Right renal pelvis (tissue), 4 donors: ENCODE data around the gene TPM2. TPM values are rescaled to one million over a fixed set of nuclear protein-coding genes. Genes with fewer than 3 reads are reported as not detected.
"Not testable (repeated sequence)": the region's sequence is repeated elsewhere in the genome, so short reads cannot be mapped to it uniquely, and the experiment has no call there.

Source experiments
- DNase-seq, 4 donors: peaks; one replicate each; pipeline ENCODE4 v3.0.0-alpha.2; 2013; ENCODE audit warnings: low read depth in 4 of 4, low spot score in 3 of 4, missing footprints in 1 of 4
- polyA plus RNA-seq, 4 donors: library from polyadenylated mRNA; unstranded; fragments of 120-200 nt; gene quantifications; one replicate each; pipeline ENCODE4 v1.2.1, GENCODE V29; 2013; ENCODE audit not compliant: insufficient read length in 4 of 4

Gene TPM2
- polyA plus RNA-seq, 4 donors = 128 to 170 (median 161) TPM

DNA sequence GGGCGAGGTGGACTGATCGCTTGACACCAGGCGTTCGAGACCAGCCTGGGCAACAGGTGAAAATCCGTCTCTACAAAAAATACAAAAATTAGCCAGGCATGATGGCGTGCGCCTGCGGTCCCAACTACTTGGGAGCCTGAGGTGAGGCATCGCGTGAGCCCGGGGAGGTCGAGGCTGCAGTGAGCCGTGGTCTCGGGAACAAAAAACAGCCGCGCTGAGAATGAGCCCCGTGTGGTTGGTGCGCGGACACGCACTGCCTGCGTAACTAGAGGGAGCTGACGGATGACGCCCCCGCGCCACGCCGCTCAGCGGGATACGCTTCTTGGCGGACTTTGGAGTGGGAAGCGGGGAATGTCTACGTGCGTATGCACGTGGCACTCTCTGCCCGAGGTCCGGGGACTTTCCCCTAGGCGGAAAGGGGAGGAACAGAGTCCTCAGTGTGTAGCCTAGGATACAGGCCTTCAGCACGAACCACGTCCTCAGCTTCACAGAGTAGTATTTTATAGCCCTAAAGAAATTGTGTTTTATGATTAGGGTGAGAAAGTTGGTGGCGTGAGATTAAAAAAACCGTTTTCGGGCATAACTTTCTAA lies 32.1 kb downstream of the TPM2 start, which contains the start of gene RMRP:
Gene RMRP, minus strand, starts transcription at position 474 of the 591 bp plus-strand sequence.
- peak; percentile 93 to 97 (median 95) for DNase-seq

- no peak for DNase-seq
These were observed 32.7 kb downstream of the TPM2 start for GRCh38 chr9:35656831-35657545.

DNA sequence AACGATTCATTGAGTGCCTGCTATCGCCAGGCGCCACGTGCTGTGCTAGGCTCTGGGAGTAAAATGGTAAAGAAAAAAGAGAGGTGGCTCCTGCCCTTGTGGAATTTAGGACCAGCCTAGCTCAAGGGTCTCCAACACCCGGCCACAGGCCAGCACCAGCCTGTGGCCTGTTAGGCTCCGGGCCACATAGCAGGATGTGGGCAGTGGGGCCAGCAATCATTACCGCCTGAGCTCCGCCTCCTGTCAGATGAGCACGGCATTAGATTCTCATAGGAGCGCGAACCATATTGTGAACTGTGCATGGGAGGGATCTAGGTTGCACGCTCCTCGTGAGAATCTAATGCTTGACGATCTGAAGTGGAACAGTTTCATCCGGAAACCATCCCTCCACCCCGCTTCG lies 33.4 kb downstream of the TPM2 start:
- DNase-seq = no peak

DNA sequence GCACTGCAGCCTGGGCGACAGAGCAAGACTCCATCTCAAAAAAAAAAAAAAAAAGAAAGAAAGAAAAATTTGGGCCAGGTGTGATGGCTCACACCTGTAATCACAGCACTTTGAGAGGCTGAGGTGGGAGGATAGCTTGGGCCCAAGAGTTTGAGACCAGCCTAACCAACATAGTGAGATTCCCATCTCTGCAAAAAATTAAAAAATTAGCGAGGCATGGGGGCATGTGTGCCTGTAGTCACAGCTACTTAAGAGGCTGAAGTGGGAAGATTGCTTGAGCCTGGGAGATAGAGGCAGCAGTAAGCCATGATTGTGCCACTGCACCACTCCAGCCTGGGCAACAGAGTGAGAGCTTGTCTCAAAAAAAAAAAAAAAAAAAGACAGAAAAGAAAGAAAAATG lies 36.1 kb downstream of the TPM2 start:
- DNase-seq = no peak

DNA sequence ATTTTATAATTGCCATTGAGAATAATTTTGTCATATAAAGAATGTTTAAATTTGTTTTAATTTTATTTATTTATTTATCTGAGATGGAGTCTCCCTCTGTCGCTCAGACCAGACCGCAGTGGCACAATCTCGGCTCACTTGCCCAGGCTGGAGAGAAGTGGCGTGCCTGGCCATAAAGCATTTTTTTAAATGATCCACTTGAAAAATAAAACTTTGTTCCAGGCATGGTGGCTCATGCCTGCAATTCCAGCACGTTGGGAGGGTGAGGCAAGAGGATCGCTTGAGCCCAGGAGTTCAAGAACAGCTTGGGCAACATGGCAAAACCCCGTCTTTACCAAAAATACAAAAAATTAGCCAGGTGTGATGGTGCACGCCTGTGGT lies 36.9 kb downstream of the TPM2 start:
- no peak for DNase-seq

DNA sequence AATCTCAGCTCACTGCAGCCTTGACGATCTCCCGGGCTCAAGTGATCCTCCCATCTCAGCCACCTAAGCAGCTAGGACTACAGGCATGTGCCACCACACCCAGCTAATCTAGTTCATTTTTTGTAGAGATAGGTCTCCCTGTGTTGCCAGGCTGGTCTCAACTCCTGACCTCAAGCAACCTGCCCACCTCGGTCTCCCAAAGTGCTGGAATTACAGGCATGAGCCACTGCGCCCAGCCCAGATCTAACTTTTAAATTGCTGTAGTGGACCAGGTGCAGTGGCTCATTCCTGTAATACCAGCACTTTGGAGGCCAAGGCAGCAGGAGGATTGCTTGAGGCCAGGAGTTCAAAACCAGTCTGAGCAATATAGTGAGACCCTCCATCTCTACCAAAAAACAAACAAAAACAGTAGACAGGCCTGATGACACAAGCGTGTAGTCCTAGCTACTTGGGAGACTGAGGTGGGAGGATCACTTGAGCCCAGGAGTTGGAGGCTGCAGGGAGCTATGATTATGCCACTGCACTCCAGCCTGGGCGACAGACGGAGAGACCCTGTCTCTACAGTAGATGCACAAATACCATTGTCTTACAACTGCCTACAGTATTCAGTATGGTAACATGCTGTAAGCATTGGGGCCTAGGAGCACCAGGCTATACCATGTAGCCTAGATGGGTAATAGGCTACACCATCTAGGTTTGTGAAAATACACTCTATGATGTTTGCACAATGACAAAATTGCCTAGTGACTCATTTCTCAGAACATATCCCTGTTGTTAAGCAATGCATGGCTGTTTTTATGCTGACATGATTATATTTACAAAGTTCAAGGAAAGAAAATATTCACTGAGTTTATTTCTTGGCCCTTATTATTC lies 37.5 kb downstream of the TPM2 start:
- DNase-seq = no peak

DNA sequence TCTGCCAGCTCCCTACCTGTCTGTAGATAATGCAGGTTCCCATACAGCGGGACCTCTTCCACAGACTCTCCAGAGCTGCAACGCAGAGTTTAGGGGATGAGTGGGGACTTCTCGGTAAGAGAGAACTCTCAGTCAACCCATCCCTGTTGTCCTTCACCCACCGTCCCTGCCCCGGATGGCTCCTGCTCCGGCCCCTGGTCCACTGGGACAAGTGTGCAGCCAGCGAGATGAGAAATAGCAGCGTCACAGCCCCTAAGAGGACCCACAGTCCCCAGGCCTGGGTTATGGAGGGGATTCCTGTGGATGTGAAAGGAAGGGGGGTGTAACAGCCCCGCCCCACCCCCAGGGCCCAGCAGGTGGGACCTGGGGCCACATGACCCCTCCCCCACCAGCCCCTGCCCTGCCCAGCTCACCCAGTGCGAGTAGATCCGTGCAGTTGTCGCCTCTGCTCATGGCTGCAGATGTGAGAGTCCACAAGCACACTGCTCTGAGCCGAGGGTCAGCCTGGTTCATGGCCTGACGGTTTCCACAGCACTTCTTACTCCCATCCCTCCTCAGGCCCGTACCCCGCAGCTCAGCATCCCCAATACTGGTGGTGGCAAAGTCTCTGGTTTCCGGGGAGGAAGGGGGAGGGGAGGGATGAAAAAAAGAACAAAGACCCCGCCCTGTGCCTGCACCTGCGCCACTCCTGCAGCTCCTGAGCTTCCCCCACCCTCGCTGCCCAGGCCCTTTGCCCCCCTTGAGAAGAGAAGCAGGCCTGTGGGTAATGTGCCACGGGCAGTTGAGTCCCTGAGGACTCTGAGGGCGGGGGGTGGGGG lies 39.2 kb downstream of the TPM2 start, which contains the start of gene SIT1:
Gene SIT1, minus strand, starts transcription at position 591 of the 818 bp plus-strand sequence. Its CDS starts 78 bp downstream, at position 513.
- no peak for DNase-seq

DNA sequence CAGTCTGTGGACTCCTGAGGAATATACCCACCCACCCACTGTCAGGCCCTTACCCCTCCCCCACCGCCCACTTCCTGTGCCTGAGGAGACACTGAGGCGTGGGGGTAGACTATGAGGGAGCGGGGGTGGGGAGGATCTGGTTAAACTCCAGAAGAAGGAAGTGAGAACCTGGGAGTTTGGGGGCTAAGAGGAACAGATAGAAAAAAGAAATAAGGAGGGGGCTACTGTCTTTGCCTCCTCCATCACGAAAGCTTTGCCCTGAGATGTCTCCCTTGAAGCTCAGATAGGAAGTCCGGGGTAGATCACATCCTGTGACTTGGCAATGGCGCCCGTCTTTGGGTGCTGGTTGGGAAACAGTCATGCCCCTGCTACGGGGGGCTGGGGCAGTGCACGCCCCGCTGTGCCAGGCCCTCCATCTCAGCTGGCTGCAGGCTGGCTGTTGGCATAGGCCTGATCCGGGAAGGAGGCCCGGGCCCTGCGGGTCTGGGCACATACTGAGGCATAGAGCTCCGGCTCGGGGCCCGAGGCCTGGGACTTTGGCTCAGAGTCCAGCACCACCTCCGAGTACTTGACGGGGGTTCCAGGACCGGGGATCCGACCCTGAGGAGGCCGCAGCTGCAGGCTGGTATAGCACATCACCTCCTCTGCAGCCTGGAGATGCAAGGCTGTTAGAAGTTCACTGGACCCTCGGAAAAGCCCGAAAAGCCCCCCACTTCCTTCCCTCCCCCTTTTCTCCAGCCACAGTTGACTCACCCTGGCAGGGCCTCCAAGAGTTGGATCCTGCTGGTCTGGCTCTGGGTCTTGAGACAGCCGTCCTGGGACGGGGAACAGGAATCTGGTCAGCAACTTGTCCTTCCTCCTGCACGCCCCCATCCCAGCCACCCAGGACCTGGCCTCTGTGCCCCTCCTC lies 40.0 kb downstream of the TPM2 start:
- no peak for DNase-seq

- DNase-seq = peak; percentile 86 to 90 (median 88)
These were observed 43.0 kb downstream of the TPM2 start for GRCh38 chr9:35646533-35647265.

- peak in 1 of 4 donors; percentile 39 for DNase-seq
These were observed 43.6 kb downstream of the TPM2 start for GRCh38 chr9:35646153-35646532.

- DNase-seq = not testable (repeated sequence)
These were observed 44.0 kb downstream of the TPM2 start for GRCh38 chr9:35645736-35646135.

DNA sequence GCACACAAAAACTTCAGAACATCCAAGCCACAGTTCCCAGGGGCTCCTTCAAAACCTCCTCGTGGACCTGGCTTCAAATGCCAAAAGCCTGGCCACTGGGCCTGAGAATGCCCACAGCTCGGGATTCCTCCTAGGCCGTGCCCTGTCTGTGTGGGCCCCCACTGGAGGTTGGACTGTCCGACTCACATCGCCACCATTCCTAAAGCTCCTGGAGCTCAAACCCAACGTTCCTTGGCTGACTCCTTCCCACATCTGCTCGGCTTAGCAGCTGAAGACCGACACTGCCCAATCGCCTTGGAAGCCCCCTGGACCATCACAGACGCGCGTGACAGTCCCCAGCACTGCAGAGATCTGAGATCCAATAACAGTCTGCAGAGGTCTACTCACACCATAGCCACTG lies 46.7 kb downstream of the TPM2 start:
- DNase-seq = no peak

DNA sequence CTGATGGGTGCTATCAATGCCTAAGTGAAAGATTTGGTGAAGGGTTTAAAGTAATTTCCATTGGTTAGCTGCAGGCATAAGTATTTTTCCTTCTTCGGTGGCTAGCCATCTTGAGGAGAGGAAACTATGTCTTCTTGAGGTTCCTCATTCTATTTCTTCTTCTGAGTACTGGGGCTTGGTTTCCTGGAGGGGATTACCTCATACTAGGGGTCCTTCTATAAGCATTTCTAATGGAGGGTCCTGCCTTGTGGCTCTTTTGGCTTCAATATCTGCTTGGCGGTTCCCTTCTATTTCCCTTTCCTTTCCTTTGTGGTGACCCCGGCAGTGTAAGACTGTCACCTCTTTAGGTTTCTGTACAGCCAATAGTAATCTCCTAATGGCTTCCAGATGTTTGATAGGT lies 48.2 kb downstream of the TPM2 start:
- DNase-seq = not testable (repeated sequence)

DNA sequence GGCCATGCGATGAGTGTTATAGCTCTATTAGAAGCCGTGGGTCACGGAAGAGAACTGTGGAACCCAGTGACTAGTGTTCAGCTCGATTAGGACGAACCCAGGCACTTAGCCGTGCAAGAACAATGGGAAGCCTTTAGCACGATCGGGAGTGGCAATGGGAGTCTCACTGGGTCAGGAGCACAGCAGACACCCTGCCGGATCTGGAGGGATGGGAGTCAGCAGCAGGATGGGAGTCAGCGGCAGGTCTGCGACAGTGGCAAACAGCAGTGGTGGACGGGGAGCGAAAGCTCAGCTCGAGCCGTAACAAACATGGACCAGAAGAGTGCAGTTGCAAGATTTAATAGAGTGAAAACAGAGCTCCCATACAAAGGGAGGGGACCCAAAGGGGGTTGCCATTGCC lies 49.3 kb downstream of the TPM2 start:
- not testable (repeated sequence) for DNase-seq

GRCh38 chr9:35639631-35640030 lies 50.1 kb downstream of the TPM2 start:
- DNase-seq = no peak

GRCh38 chr9:35639225-35639624 lies 50.5 kb downstream of the TPM2 start:
- DNase-seq = not testable (repeated sequence)

DNA sequence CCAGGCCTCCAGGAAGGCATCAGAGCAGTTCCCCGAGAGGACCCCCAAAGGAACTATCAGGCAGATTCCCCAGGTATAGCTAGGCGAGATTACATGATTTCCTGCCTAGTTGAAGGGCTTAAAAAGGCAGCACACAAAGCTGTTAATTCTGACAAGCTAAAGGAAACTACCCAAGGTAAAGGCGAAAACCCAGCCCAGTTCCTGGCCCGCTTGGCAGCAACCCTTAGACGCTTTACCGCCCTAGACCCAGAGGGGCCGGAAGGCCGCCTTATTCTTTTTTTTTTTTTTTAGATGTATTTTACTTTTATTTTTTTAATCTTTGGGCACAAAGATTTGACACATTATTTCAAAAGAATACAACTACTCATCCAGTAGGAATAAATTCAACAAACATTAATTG lies 51.0 kb downstream of the TPM2 start:
- not testable (repeated sequence) for DNase-seq

DNA sequence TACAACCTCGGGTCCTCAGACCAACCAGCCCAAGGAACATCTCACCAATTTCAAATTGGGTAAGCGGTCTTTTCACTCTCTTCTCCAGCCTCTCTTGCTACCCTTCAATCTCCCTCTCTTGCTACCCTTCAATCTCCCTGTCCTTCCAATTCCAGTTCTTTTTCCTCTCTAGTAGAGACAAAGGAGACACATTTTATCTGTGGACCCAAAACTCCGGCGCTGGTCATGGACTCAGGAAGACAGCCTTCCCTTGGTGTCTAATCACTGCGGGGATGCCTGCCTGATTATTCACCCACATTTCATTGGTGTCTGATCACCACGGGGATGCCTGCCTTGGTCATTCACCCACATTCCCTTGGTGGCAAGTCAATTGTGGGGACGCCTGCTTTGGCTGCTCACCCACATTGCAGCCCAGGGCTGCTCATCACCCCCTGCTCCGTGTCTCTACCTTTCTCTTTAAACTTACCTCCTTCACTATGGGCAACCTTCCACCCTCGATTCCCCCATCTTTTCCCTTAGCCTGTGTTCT lies 52.2 kb downstream of the TPM2 start:
- not testable (repeated sequence) for DNase-seq
